ENCODE measurements around the gene DGKG.

Gene DGKG

DNA sequence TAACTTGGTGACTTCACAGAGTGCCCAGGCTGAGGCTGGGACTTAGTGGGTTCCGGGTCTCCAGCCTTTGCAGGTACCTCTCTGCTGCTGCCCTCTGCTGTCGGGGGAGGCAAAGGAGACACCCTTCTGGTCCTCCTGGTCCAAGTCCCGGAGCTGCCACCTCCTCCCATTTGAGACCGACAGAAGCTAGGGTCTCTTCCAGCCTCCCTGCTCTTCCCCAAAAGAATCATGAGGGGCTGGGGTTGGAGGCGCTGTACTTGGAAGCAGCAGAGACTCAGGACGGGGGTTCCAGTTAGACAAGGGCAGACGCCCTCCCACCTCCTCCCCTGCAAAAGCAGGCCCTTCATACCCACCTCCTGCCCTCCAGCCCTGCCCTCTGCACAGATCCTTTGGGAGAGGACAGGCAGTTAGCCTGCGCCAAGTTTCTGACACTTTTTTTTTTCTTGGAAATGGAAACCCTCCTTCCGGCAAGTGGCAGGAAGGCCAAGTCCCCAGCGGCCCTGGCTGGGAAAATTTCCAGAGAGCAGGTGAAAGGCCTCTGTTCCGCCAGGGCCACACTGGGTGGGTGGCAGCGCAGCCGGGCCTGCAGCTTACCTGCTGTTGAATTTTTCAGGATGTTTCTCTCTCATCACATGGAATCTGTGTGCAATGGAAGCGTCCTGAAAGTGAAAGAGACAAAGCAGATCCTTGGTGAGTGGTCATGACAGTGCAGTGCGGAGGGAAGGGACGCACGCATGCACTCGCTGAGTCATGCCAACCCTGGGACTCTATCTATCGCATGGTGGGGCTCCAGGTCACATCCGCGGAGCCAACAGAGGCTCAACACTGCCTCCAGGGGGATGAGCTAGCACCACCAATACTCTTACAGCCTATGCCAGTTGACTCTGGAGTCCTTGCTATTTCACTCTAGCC lies 119.9 kb downstream of the DGKG start:
- DNase-seq (ENCODE audit: low spot score), result peak; percentile 17

DNA sequence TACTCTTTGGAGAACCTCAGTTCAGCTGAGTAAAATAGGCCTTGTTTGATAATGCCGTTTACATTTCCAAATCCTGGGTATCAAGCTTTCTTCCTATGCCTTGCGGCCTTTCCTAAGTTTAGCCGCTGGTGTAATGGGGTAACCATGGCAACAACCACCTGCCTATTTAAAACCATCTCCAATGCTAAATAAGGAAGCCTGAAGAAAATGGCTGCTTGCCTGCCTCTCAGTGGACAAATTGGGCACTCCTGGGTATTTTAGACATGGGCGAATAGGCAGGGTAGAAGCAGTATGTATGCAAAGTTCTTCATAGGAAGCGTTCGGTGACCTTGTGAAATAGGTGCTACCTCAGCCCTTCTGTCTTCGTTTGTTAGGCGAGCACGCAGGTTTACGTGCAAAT lies 122.7 kb downstream of the DGKG start:
- DNase-seq (ENCODE audit: low spot score), result no peak

DNA sequence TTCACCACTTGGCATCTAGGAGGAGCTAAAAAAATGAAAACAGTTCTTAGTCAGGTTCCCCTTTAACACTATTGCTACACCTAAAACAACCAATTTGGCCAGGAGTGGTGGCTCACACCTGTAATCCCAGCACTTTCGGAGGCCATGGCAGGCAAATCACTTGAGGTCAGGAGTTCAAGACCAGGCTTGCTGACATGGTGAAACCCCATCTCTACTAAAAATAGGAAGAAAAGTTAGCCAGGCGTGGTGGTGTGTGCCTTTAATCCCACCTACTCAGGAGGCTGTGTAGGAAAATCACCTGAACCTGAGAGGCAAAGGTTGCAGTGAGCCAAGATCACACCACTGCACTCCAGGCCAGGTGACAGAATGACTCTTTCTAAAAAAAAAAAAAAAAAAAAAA lies 124.1 kb downstream of the DGKG start:
- DNase-seq (ENCODE audit: low spot score), result no peak

DNA sequence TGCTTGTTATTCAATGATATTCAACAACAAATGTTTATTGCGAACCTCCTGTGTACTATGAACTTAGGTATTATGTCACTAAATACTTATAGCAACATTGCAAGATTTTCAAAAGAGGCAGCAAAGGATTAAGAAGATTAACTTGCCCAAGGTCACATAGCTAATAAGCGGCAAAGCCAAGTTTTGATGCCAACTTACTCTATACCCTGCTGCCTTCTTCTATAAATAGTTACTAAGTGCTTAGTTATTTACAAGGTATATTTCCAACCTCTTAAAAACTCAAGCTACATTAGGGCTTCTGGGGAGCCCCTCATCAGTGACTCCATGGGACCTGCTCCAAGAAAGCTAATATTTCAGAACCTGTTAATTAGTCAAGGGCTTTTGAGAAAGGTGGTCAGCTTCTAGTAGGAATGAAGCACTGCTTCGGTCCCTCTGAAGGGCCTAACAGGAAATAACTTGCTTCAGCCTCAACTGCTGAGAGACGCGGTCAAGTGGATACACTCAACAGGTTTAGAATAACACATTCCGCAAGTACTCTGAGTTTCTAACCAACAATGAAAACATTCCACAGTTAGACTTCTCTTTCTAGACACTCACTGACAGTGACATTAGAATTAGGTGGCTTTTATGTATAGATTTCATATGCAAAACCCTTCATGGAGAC lies 125.5 kb downstream of the DGKG start:
- no peak for DNase-seq (ENCODE audit: low spot score)

DNA sequence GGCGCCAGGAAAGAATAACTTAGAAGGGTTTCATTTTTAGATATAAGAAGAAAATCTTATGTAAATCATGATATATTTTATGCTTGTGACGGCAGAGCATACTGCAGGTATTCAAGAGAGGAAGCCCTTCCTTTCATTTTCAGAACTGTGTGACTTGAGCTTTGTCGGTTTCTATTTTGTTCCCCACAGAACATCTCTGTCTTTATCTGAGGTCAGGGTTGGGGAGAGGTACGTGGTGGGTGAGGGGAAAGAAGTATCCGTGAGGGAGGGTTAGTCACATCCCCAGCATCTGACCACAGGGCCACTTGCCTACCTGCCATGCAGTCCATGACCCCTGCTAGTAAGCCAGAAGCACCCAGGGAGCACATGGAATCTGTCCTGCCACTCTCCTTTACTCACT lies 126.5 kb downstream of the DGKG start:
- DNase-seq (ENCODE audit: low spot score), result no peak

DNA sequence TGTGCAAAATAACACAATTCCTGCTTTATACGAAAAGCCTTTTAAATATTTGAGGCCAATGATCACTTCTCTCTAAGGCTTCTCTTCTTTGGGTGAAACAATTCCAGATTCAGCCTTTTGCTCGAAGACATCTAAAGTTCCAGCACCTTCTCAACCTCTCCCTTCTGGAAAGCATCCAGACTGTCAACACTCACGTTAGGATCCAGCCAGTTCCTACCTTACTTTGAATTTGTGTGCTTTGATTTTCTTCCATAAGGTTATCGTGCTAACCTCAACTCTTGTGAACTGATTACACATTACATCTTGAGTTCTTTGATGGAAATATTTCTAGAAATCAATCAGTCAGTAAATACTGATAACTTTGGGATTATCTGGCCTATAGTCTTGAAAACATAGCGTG lies 127.9 kb downstream of the DGKG start:
- DNase-seq (ENCODE audit: low spot score), result no peak

DNA sequence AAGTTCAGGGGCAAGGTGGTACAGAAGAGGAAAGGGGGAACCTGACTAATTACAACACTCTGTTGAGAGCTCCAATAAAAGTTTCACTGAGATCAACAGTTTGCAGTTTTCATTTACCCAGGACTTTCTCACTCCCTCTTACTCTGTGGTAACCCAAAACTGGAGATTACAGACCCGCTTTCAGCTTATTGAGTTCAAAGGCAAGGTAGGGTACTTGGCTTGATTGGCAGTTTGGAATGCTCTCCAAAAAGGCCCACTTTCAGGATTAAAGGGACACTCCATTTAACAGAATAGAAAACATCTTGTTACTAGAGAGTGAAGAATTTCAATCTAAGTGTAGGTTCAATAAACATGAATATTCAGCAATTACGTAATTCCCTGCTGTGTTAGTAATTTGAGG lies 135.6 kb downstream of the DGKG start:
- DNase-seq (ENCODE audit: low spot score), result no peak

DNA sequence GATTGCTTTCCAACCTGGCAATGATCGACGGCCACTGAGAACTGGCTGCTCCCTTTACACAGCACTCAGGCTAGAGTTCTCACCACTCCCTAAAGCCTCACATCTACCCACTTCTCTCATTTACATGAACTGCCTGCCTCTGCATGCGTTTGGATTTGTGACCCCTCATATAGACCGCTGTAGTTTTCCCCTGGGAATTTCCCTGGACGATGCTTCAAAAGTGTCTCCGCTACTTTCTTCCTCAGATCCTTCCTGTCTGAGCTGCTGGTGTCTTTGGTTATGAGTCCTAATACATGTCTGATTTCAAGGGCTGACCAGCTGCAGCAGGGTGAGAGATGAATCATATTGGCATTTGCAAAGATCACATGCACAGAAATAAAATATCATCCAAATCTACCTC lies 136.4 kb downstream of the DGKG start:
- DNase-seq (ENCODE audit: low spot score), result no peak

DNA sequence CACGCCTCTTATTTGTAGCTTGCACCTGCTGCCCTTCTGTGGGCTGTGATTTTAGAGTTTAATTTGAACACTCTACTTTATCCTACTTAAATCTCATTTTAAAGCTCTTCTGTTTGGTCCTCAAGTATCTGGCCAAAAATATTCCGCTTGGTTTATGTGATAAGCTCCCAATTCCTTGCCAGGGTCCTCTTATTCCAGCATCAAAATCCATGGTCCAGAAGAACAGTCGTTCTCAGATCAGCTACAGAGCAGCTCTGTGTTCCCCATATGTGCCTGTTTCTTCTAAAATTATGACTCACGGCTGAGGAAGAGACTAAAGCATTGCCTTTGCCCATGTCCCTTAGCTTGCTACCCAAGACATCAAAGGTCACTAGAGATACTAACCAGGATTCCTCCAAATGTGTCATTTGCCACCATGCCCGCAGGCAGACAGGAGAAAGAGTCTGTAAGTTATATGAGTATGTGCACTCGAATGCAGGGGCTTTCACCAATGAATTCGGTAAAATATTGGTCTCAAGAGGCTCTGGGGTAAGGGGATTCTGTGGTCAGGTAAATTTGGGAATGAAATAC lies 137.9 kb downstream of the DGKG start:
- no peak for DNase-seq (ENCODE audit: low spot score)

DNA sequence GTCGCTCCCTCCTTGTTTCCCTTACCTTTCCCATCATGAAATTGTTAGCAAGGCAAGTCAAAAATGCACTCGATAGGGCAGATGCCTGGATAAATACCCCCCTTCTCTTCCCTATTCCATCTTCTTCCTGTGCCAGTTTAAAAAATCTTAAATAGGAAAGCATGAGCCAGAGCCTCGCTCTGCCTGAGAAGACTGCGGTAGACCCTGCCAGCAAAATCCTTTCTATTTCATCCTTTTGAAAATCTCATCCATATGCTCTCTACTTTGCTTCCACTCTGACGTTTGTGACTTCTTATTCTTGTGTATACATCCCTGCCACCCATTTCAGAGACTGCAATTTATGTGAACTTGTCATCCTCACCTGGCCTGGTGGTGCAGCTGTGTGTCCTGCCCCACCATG lies 138.6 kb downstream of the DGKG start:
- DNase-seq (ENCODE audit: low spot score), result no peak

DNA sequence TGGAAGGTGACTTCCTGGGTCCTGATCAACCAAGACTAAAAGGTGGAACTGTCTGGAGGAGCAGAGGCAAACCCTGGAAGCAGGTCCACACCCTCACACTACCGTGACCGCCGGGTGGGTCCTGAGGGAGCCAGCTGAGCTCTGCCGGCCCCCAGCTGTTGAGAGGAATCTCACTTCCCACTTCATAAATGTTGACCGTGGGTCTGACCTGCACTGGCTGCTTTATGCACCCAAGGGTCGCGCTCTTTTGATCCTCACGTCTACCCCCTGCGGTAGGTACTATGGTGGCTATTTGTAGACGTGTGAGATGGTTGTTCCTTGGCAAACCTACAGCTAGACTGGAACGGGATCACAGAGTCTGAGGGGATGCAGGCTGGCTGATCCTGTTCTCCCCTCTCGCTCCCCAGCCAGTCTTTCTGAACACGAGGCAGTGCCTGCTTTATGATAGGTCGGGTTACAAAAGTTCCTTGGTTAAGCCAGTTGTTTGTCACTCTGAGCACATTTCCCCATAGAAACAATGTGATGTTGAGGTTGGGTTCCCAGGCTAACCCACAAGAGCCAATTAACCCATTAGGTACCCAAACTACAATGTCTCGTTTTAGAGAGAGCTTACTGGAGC lies 140.2 kb downstream of the DGKG start:
- no peak for DNase-seq (ENCODE audit: low spot score)

DNA sequence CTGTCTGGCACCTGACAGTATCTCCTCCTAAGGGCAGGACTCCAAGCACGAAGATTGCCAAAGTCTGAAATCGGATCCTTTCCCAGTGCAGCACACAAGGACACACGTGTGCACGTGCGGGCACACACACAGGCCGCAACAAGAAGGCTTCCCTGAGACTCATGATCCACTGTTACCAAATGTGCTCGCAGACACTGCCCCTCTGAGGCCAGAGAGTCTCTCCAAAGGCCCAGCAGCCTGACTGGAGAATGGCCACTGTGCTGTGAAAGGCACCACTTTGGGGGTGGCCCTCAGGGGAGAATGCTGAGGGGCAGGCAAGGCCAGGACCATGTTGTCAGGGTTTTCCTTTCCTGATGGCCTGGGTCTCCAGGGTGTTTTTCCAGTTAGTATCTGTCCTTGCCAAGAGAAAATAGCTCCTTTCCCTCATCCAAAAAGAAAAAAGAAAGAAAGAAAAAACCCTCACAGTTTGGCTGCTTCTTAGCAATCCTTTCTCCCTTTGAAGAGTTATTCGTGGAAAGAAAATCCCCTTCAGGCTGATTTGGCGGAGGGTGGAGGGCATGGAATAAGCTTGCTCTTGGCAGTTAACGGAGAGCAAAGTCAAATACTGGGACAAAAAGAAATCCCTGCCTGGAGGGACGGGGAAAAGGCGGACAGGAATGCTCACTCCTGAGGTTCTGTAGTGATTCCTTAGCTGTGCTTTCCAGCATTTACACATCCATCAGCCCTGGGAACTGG lies 141.0 kb downstream of the DGKG start:
- DNase-seq (ENCODE audit: low spot score), result no peak

DNA sequence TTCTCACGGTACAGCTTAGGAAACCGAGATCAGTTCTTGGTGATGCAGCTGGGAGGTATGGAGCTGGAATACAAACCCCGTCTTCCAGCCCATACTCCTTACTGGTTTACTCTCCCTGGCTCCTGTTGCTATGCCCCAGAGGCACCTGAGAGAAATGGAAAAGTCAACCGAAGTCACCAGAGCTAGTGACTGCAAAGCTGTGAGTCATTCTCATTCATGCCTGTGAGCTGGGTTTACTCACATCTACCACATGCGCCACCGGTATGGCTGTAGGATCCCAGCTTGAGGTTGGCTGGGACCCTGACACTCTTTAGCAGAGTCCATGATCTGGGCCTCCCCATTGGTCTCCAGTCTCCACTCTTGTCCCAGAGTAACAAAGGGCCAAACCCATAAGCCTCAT lies 141.7 kb downstream of the DGKG start:
- DNase-seq (ENCODE audit: low spot score), result no peak

DNA sequence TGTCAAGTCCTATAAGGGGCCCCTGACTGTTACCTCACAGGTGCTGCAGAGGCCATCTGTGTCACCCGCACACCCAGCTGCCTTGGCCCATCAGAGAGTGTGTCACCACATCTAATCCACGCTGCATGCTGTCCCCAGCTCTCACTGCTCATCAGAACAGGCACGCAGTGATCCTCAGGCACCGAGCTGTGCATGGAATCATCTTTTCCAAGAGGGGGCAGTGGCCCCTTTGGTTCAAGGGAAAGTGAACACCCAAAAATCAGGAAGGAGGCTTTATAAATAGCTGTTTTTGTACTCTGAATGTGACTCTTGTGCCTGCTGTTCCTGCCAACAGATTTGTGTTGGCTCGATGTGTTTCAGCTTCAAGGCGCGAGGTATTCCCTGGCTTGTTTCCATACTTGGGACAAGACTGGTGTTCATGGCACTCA lies 142.8 kb downstream of the DGKG start:
- no peak for DNase-seq (ENCODE audit: low spot score)

DNA sequence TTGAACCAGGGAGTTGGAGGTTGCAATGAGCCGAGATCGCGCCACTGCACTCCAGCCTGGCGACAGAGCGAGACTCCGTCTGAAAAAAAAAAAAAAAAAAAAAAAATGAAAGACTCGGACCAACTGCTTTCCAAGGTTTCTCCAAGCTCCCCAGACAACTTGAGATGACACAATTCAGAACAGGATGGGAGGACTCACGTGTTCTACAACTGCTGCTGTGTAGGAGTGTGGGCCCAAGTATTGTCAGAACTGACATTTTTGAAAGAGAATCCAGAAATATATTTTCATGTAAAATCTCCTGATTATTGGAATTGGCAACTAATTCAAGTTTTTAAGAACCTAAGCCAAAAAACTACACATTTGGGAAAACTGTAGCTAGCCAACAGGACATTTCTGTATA lies 143.6 kb downstream of the DGKG start:
- no peak for DNase-seq (ENCODE audit: low spot score)

DNA sequence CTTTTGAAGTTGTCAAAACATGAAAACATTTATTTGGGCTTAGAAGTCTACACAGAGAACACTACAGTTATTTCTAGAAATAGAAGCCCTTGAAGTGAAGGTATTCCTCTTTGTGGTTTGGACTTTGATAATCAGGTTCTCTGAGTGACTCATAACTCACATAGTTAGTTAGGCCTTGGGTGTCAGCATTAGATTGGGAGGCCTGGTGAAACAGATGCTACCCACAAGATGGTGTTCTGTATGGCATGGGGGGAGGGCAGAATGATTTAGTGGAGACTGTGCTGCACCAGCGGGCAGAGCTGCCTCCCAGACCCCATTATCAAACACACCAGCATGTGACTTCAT lies 144.2 kb downstream of the DGKG start:
- DNase-seq (ENCODE audit: low spot score), result no peak

DNA sequence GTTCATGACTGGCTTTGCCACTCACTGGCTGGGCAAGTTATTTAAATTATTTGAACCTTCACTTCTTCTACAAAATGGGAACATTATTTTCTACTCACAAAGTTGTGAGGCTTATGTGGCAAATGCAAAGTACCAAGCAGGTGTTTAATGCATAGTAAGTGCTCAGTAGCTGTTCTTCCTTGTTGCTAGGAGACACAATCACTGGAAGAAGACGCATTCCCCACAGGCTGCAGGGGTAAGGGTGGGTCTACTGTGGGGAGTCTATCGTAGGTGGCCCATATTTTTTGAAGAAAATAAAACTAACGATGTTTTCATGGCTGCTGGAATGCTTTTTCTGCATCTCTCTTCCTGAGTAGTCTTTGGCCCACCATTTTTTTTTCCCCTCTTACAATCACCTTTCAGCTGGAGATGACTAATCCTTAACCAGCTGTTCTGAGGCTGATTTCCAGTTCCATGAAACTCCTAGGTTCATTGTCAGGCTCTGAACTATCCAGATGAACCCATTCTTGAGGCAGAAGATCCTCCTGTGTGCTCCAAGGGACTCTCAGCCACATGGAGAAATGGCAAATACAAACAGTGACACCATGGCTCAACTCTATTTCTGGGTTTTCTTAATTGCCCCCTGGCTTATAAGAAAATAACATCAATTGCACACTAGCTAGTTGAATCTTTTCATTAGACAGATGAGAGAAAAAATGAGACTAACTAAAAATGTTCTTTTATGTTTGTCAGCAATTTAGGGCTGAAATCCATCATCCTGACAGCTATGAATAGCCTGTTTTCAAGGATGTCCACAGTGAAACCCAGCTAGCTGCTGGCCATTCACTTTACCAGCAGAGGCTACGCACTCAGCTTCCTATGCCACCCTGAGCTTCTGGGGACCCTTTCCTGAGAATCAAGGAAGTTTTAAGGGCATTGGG lies 144.9 kb downstream of the DGKG start:
- DNase-seq (ENCODE audit: low spot score), result no peak

DNA sequence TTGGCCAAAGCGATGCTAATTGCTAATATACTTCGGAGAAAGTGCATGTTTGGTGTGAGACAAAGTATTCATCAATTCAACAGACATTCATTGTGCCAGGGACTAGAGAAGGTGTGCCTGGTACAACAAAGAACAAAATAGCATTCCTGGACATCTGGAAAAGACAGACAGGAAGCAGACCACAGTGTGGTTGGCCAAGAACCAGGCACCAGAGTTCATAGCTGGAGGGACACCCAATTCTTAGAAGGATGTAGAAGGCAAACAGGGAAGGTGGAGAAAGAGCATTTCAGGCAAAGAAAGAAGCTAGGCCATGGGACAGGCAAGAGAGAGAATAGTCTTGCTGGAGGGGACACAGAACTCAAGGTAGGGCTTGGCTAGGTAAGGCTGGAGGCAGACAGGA lies 147.4 kb downstream of the DGKG start:
- DNase-seq (ENCODE audit: low spot score), result no peak

DNA sequence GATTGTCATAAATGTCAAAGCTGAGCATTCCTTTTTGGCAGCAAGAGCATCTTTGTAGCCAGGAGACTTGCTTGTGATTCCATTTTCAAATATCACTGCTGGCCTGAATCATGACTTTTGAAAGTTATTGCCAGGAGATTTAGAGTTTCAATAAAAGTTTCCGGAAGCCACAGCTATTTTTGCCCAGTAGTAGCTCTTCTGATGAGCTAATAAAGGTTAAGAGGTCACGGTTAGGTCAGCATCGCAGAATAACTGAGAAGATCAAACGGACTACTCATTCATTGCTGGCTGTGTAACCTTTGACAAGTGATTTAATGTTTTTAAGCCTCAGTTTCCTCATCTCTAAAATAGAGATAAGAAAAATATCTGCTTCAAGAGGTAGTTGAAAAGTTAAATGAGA lies 148.1 kb downstream of the DGKG start:
- DNase-seq (ENCODE audit: low spot score), result no peak

DNA sequence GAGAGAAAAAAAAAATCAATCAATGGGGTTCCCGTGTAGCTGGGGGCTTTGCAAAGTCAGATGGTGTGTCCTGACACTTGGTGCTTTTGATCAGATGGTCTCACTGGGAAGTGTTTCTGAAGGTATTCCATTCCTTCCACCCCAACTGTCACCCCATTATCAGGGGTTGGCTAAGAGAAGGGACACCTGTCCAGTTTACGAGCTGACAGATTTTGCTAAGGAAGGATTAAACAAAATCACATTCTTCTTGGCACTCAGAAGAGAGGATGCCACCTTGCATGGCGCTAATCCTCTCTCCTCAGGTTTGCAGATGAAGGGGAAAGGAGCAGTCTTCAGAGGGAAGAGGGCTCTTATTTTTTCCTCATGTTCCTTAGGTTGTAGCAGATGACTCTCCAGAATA lies 149.4 kb downstream of the DGKG start:
- no peak for DNase-seq (ENCODE audit: low spot score)

DNA sequence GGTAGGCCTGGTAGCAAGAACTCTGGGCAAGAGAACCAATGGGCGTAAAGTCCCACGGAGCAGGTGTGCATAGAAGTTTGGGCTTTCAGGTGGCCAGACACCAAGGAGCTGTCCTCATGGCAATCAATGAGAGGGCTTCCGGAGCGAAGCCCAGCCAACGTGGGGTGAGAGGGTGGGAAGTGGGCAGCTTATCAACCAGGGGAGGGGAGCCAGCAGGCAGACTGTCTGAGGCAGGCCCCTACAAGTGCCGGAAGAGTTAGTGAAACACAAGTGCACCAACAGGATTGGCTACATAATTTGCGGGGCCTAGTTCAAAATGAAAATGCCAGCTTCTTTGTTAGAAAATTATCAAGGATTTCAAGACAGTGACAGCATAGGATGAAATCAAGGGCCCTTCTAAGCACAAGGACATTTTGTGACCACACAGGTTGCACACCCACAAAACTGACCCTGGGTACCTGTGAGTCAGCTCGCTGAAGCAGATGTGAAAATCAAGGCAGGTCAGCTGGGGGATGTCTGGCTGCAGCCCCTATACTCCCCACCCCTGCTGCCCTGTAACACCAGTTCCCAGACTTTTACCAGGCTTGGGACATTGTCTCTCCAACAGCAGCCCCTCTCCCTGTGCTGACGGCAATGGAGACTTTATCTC lies 151.1 kb downstream of the DGKG start:
- DNase-seq (ENCODE audit: low spot score), result no peak
